K562 (cell line): Measurements from ENCODE around the gene POU2AF3. TPM values are rescaled to one million over a fixed set of nuclear protein-coding genes. Genes with fewer than 3 reads are reported as not detected.

Experiments
- ATAC-seq: fragments of 200-7000 bp; cut with Tn5 transposase; 3 replicates; pipeline ENCODE4 v1.9.1; 2020; ENCODE audit warnings: moderate library complexity
- Bru-seq: library from RNA; stranded (reverse); fragments of 400-500 nt; gene quantifications from one replicate; lab custom pipeline; 2021; lab: Mats Ljungman, UMichigan
- BruChase-seq, 2 experiments: library from RNA; stranded (reverse); fragments of 400-500 nt; gene quantifications; one replicate each; lab custom pipeline; 2021; lab: Mats Ljungman, UMichigan
- BruUV-seq: library from RNA; stranded (reverse); fragments of 400-500 nt; replicated peaks from 2 replicates; lab custom pipeline; 2021; lab: Mats Ljungman, UMichigan
- CTCF ChIA-PET: fragments of 300-600 bp; formaldehyde crosslinking; extraction: SDS; loops from one replicate; lab custom pipeline; 2021; ENCODE audit warnings: low intra/inter-chr PET ratio; lab: Yijun Ruan, JAX
- POLR2A ChIA-PET: fragments of 300-600, 350-650 bp; sonication (Branson Sonifier 250); formaldehyde crosslinking; extraction: SDS; loops from one replicate; lab custom pipeline; 2021; ENCODE audit warnings: antibody characterized with exemption, inconsistent platforms; lab: Yijun Ruan, JAX
- DNase-seq, 4 experiments: peaks; one replicate each; pipeline versions ENCODE4 v3.0.0 to v3.0.0-alpha.2; 2011 to 2018; ENCODE audit warnings: low spot score in 3 of 4, mixed read lengths in 3 of 4; ENCODE audit errors: extremely low read depth in 1 of 4
- FAIRE-seq: peaks from 2 replicates; lab custom pipeline; 2011; peaks lifted over from hg19 to GRCh38; lab: Jason Lieb, UNC
- H2AFZ ChIP-seq: 2 replicates; pipeline ENCODE4 v1.6.0; 2011; ENCODE audit warnings: low read depth, low read length, control low read depth, inconsistent platforms
- H3K27ac ChIP-seq: fragments of 200-600 bp; 3 replicates; pipeline ENCODE4 v1.8.0; 2011; ENCODE audit warnings: low read depth, mild to moderate bottlenecking, control low read depth, inconsistent platforms, low read length, moderate library complexity, mixed read lengths; ENCODE audit errors: extremely low read depth
- H3K27me3 ChIP-seq, 2 experiments: fragments of 300-600 bp in 1 of 2; 2 replicates in 1 of 2; 3 replicates in 1 of 2; pipeline versions ENCODE4 v1.6.0 to v1.8.0; 2011; ENCODE audit warnings: inconsistent platforms in 2 of 2, low read length in 2 of 2, mild to moderate bottlenecking in 1 of 2, mixed read lengths in 1 of 2, moderate library complexity in 1 of 2; ENCODE audit not compliant: control insufficient read depth in 2 of 2, insufficient read depth in 2 of 2
- H3K36me3 ChIP-seq: fragments of 300-600 bp; 3 replicates; pipeline ENCODE4 v1.8.0; 2011; ENCODE audit warnings: mild to moderate bottlenecking, low read length, inconsistent platforms; ENCODE audit not compliant: control insufficient read depth, insufficient read depth
- H3K4me1 ChIP-seq, 2 experiments: fragments of 200-600 bp in 1 of 2; replicated peaks in 1 of 2; 2 replicates in 1 of 2; 3 replicates in 1 of 2; pipeline versions ENCODE4 v1.5.1 to v1.8.0; 2011; ENCODE audit warnings: inconsistent platforms in 2 of 2, low read length in 2 of 2, mild to moderate bottlenecking in 1 of 2, mixed read lengths in 1 of 2, moderate library complexity in 1 of 2; ENCODE audit not compliant: control insufficient read depth in 2 of 2, insufficient read depth in 2 of 2
- H3K4me2 ChIP-seq: 2 replicates; pipeline ENCODE4 v1.6.1; 2011; ENCODE audit warnings: low read length, control low read depth, inconsistent platforms, mixed read lengths; ENCODE audit not compliant: insufficient read depth
- H3K4me3 ChIP-seq: fragments of 200-600 bp; sonication (generic), shearing (Covaris generic); 2 replicates; pipeline ENCODE4 v1.5.1; 2016; ENCODE audit warnings: control low read depth, inconsistent platforms
- H3K79me2 ChIP-seq: fragments of 200-600 bp; 3 replicates; pipeline ENCODE4 v1.8.0; 2011; ENCODE audit warnings: low read length, inconsistent platforms; ENCODE audit not compliant: control insufficient read depth, insufficient read depth
- H3K9ac ChIP-seq, 2 experiments: 2 replicates each; pipeline versions ENCODE4 v1.6.0 to v1.6.1; 2011; ENCODE audit warnings: low read depth in 2 of 2, low read length in 2 of 2, control low read depth in 1 of 2, inconsistent platforms in 1 of 2, mild to moderate bottlenecking in 1 of 2, mixed read lengths in 1 of 2; ENCODE audit not compliant: insufficient read depth in 1 of 2
- H3K9me1 ChIP-seq: one replicate; pipeline ENCODE4 v1.6.0; 2011; ENCODE audit warnings: inconsistent platforms, mild to moderate bottlenecking, low read length, moderate library complexity; ENCODE audit not compliant: control insufficient read depth, insufficient read depth
- H3K9me3 ChIP-seq: replicated peaks from 2 replicates; pipeline ENCODE4 v1.5.1; 2011; ENCODE audit warnings: low read depth, low read length, inconsistent platforms; ENCODE audit not compliant: control insufficient read depth, insufficient read depth
- H4K20me1 ChIP-seq: replicated peaks from 2 replicates; pipeline ENCODE4 v1.6.1; 2011; ENCODE audit warnings: low read length, inconsistent platforms, mixed read lengths; ENCODE audit not compliant: control insufficient read depth, insufficient read depth
- CSDE1 ChIP-seq, 2 experiments: fragments of 450-650 bp; IDR thresholded peaks; 2 replicates each; pipeline ENCODE4 v1.6.1; 2016; ENCODE audit warnings: mild to moderate bottlenecking in 1 of 2
- ERF ChIP-seq: fragments of 450-650 bp; formaldehyde crosslinking; IDR thresholded peaks from 2 replicates; pipeline ENCODE4 v1.4.0; 2020; ENCODE audit warnings: mild to moderate bottlenecking, mixed read lengths
- HIVEP1 ChIP-seq: fragments of 250-450 bp; sonication (Bioruptor Pico); IDR thresholded peaks from 2 replicates; pipeline ENCODE4 v1.4.0; 2020; ENCODE audit warnings: mild to moderate bottlenecking
- KDM5B ChIP-seq: fragments of 200-600 bp; sonication (generic); IDR thresholded peaks from 2 replicates; pipeline ENCODE4 v1.6.1; 2012; ENCODE audit warnings: low read depth, mild to moderate bottlenecking, moderate library complexity, low read length, control low read depth, inconsistent platforms; ENCODE audit not compliant: insufficient replicate concordance
- MECOM ChIP-seq: fragments of 250-450 bp; sonication (Bioruptor Pico); IDR thresholded peaks from 2 replicates; pipeline ENCODE4 v1.8.0; 2022; ENCODE audit warnings: inconsistent platforms
- RBFOX2 ChIP-seq: fragments of 200-400 bp; formaldehyde crosslinking; IDR thresholded peaks from 2 replicates; pipeline ENCODE4 v1.6.1; 2017; ENCODE audit warnings: low read depth, mild to moderate bottlenecking, low read length, moderate library complexity
- RFX7 ChIP-seq: fragments of 250-450 bp; sonication (Bioruptor Pico); IDR thresholded peaks from 2 replicates; pipeline ENCODE4 v1.5.1; 2021; ENCODE audit warnings: mild to moderate bottlenecking
- SMAD1 ChIP-seq: fragments of 150-350 bp; IDR thresholded peaks from 2 replicates; pipeline ENCODE4 v1.6.1; 2014; ENCODE audit warnings: low read length, low read depth; ENCODE audit not compliant: partially characterized antibody
- U2AF1 ChIP-seq: fragments of 200-400 bp; formaldehyde crosslinking; optimal IDR thresholded peaks from 2 replicates; pipeline ENCODE3; 2017; ENCODE audit warnings: mild to moderate bottlenecking, low read depth, low read length, moderate library complexity
- XRCC5 ChIP-seq: fragments of 200-400 bp; formaldehyde crosslinking; IDR thresholded peaks from 2 replicates; pipeline ENCODE4 v1.6.1; 2017; ENCODE audit warnings: low read depth, mild to moderate bottlenecking, low read length
- WGBS: fragments of 100-300 bp; shearing (Covaris generic); methylation state at CpG from one replicate; pipeline ENCODE4 v1.1.6; 2016; ENCODE audit warnings: low coverage, mixed read lengths; ENCODE audit not compliant: insufficient coverage; ENCODE audit errors: missing lambda C conversion rate; 5-methylcytosine and 5-hydroxymethylcytosine counted together
- in situ Hi-C: fragments of 300-500 bp; cut with MboI; formaldehyde crosslinking; loops from 4 replicates; pipeline ENCODE4 v1.15.0; 2018; ENCODE audit warnings: inconsistent platforms, mixed read lengths
- intact Hi-C: fragments of 100-400 bp; cut with micrococcal nuclease; formaldehyde crosslinking; loops from 2 replicates; pipeline ENCODE4 v1.14.2; 2022
- long read RNA-seq, 3 experiments: library from polyadenylated mRNA in 2 of 3; library from RNA in 1 of 3; unstranded in 2 of 3; stranded (forward) in 1 of 3; transcript quantifications; one replicate each; pipeline ENCODE4 v2.0.0, GENCODE V29; 2019 to 2022
- polyA minus RNA-seq, 3 experiments: library from RNA; depleted of rRNA, polyadenylated mRNA; stranded (reverse); fragments of >200 nt; gene quantifications; 2 replicates each; pipeline ENCODE4 v1.2.3, GENCODE V29; 2011
- polyA plus RNA-seq, 8 experiments: library from polyadenylated mRNA; depleted of rRNA in 4 of 8; stranded (reverse) in 5 of 8; unstranded in 3 of 8; fragments of >200 nt; fragmentation: Nextera tagmentation in 2 of 8; fragmentation: Illumina TruSeq in 1 of 8; extraction: Ambion mirVana in 2 of 8; extraction: Trizol in 1 of 8; gene quantifications; 2 replicates each; pipeline versions ENCODE4 v1.2.1 to v1.2.3, GENCODE V29; 2011 to 2014; ENCODE audit warnings: inconsistent platforms in 1 of 8, missing spikeins in 1 of 8
- total RNA-seq, 7 experiments: library from RNA; depleted of rRNA in 6 of 7; stranded (reverse); fragments of >200 nt in 6 of 7; fragmentation: Illumina TruSeq in 2 of 7; extraction: Trizol in 2 of 7; gene quantifications; 2 replicates each; pipeline versions ENCODE4 v1.2.1 to v1.2.3, GENCODE V29; 2011 to 2021; ENCODE audit warnings: low replicate concordance in 1 of 7
- TF ChIP-seq, protein P1 (sequence below): fragments of 250-450 bp; sonication (Bioruptor Pico); IDR thresholded peaks from 2 replicates; pipeline ENCODE4 v1.5.0; 2021; ENCODE audit warnings: mild to moderate bottlenecking, borderline replicate concordance

The POU2AF3 gene, protein sequence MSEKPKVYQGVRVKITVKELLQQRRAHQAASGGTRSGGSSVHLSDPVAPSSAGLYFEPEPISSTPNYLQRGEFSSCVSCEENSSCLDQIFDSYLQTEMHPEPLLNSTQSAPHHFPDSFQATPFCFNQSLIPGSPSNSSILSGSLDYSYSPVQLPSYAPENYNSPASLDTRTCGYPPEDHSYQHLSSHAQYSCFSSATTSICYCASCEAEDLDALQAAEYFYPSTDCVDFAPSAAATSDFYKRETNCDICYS
- total RNA-seq (2011; cell fraction: chromatin; rRNA removed; ENCODE audit: low replicate concordance) = not detected in 2 replicates
- total RNA-seq (2011; cell fraction: nucleolus; rRNA removed) = not detected in 2 replicates
- not detected in 2 replicates for total RNA-seq (2011; cell fraction: nucleoplasm; rRNA removed)
- total RNA-seq (2014; rRNA removed) = not detected in 2 replicates
- not detected in 2 replicates for total RNA-seq (2014; rRNA removed; fragmentation: Illumina TruSeq; extraction: Trizol)
- total RNA-seq (2015; rRNA removed; fragmentation: Illumina TruSeq; extraction: Trizol) = not detected in 2 replicates
- total RNA-seq (2021) = not detected in 2 replicates
- polyA plus RNA-seq (2011; rRNA removed) = not detected in 2 replicates
- polyA plus RNA-seq (2011; cell fraction: cytosol; rRNA removed) = not detected in 2 replicates
- polyA plus RNA-seq (2011; cell fraction: nucleus; rRNA removed) = not detected in 2 replicates
- not detected in 2 replicates for polyA plus RNA-seq (2012)
- polyA plus RNA-seq (2014; fragmentation: Illumina TruSeq; extraction: Trizol) = not detected in 2 replicates
- polyA plus RNA-seq (2014; fragmentation: Nextera tagmentation; extraction: Ambion mirVana) = not detected
- not detected in 2 replicates for polyA plus RNA-seq (2014; rRNA removed)
- not detected in 2 replicates for polyA minus RNA-seq (2011; rRNA and poly(A)+ RNA removed)
- polyA minus RNA-seq (2011; cell fraction: cytosol; rRNA and poly(A)+ RNA removed) = not detected in 2 replicates
- not detected in 2 replicates for polyA minus RNA-seq (2011; cell fraction: nucleus; rRNA and poly(A)+ RNA removed)
- not detected for Bru-seq, nascent RNA
- not detected for BruChase-seq, experiment 1, labeled RNA remaining after a 2-hour chase
- BruChase-seq, experiment 2, labeled RNA remaining after a 6-hour chase = not detected
- long read RNA-seq, experiment 1 = 0 reads
- long read RNA-seq, experiment 2 = 0 reads
- long read RNA-seq, experiment 3 = 0 reads

DNA sequence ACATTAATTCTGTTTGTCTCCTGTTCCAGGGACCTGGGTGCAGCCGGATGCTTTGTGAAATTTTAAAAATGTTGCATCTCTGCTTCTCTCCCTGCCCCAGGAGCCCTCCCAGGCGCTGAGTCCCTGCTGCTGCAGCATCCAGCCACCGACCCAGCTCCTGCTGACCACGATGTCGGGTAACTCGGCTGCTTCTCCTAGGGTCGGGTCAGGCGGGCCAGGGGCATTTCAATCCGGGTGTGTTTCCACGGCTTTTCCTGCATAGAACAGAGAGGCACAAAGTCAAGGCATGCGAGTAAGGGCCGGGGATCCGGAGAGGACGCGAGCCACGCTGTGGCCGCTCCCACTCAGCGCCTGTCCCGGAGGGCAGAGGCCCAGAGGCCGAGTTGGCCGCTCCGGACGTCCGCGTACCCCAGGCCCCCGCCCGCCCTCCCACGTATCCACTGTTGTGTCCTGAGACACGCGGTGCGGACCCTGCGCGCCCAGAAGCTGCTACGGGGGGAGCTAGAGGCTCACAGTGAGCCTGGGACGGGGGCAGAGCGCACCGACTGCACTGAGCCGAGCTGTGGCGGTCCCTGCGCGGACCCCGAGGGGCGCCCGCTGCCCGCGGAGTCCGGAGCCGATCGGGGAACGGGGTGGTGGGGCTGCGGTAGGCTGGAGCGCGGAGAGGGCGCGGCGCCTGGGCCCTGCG is at the start of gene POU2AF3:
Gene POU2AF3 (plus strand): TSS at position 134 of the 688 bp plus-strand sequence. CDS start 36 bp downstream, at position 170.
- no peaks in the 10 kb centered on the region for H3K9me1 ChIP-seq
- H2AFZ ChIP-seq = no peak within 1 kb of the TSS

More for the DNA sequence above, at the start of gene POU2AF3:
- CTCF ChIA-PET = no interaction called here
- FAIRE-seq = no peak
- intact Hi-C loops = no loop called here
- no peak within 1 kb of the TSS; a peak in 1 of 4 replicates for H3K9ac ChIP-seq
- TF ChIP-seq CSDE1 (IDR thresholded peaks at IDR 0.05) (no peak), U2AF1 (no peak), MECOM (CRISPR knock-in tag) (no peak), SMAD1 (no peak), ERF (CRISPR knock-in tag) (no peak), KDM5B (no peak), HIVEP1 (CRISPR knock-in tag) (no peak), RBFOX2 (no peak), XRCC5 (no peak), RFX7 (CRISPR knock-in tag) (no peak)
- TF ChIP-seq, protein P1, sequence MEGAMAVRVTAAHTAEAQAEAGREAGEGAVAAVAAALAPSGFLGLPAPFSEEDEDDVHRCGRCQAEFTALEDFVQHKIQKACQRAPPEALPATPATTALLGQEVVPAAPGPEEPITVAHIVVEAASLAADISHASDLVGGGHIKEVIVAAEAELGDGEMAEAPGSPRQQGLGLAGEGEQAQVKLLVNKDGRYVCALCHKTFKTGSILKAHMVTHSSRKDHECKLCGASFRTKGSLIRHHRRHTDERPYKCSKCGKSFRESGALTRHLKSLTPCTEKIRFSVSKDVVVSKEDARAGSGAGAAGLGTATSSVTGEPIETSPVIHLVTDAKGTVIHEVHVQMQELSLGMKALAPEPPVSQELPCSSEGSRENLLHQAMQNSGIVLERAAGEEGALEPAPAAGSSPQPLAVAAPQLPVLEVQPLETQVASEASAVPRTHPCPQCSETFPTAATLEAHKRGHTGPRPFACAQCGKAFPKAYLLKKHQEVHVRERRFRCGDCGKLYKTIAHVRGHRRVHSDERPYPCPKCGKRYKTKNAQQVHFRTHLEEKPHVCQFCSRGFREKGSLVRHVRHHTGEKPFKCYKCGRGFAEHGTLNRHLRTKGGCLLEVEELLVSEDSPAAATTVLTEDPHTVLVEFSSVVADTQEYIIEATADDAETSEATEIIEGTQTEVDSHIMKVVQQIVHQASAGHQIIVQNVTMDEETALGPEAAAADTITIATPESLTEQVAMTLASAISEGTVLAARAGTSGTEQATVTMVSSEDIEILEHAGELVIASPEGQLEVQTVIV (CRISPR knock-in tag) = no peak
- TF ChIP-seq, all 486 proteins: peak for 0
- peaks cover 2 to 28% of the 10 kb centered on the region in 2 experiments; a peak in 3 of 5 replicates for H3K27me3 ChIP-seq
- H3K27ac ChIP-seq = no peak within 1 kb of the TSS
- no peaks in the 10 kb centered on the region for H3K79me2 ChIP-seq
- in situ Hi-C loops = no loop called here
- POLR2A ChIA-PET = no interaction called here
- H3K4me1 ChIP-seq = peaks cover 0 to 9% of the 10 kb centered on the region in 2 experiments; a peak in 1 of 5 replicates
- no peaks in the 10 kb centered on the region for H3K9me3 ChIP-seq
- no TSS peak for BruUV-seq
- H3K4me3 ChIP-seq = no peak within 1 kb of the TSS
- peaks cover 3% of the 10 kb centered on the region; the same call in 1 of the 2 replicates for H4K20me1 ChIP-seq
- WGBS = 18% methylated on average over 38 of the region's 57 CpGs
- ATAC-seq = no peak; the same call in 2 of the 3 replicates
- no peak within 1 kb of the TSS for H3K4me2 ChIP-seq
- H3K36me3 ChIP-seq = no peaks in the 10 kb centered on the region
- DNase-seq = no peak
